Aorta (tissue), 5 donors: ENCODE measurements around the gene LMTK3. TPM values are rescaled to one million over a fixed set of nuclear protein-coding genes. Genes with fewer than 3 reads are reported as not detected.
"Not testable (repeated sequence)": the region's sequence is repeated elsewhere in the genome, so short reads cannot be mapped to it uniquely, and the experiment has no call there.

Source experiments
- ATAC-seq: fragments of 200-7000 bp; cut with Tn5 transposase; one replicate; pipeline ENCODE4 v1.9.1; 2022; ENCODE audit warnings: moderate library complexity; ENCODE audit not compliant: low FRiP score
- DNase-seq, 2 donors: peaks; one replicate each; pipeline ENCODE4 v3.0.0-alpha.2; 2020
- H3K27ac ChIP-seq, 2 donors: one replicate each; pipeline ENCODE4 v1.5.1; 2013; ENCODE audit warnings: low read length in 2 of 2, mild to moderate bottlenecking in 2 of 2, moderate library complexity in 2 of 2, control low read depth in 1 of 2, inconsistent platforms in 1 of 2, low read depth in 1 of 2
- H3K27me3 ChIP-seq, 2 donors: one replicate each; pipeline ENCODE4 v1.6.1; 2013; ENCODE audit warnings: control low read depth in 1 of 2, low read length in 1 of 2, mild to moderate bottlenecking in 1 of 2, moderate library complexity in 1 of 2; ENCODE audit not compliant: insufficient read depth in 2 of 2, control insufficient read depth in 1 of 2
- H3K36me3 ChIP-seq, 2 donors: one replicate each; pipeline ENCODE4 v1.6.1; 2013; ENCODE audit warnings: control low read depth in 1 of 2, low read length in 1 of 2, mild to moderate bottlenecking in 1 of 2; ENCODE audit not compliant: insufficient read depth in 2 of 2, control insufficient read depth in 1 of 2
- H3K4me1 ChIP-seq, 2 donors: one replicate each; pipeline ENCODE4 v1.6.1; 2013; ENCODE audit warnings: low read length in 2 of 2, control low read depth in 1 of 2, mild to moderate bottlenecking in 1 of 2, moderate library complexity in 1 of 2; ENCODE audit not compliant: insufficient read depth in 2 of 2, control insufficient read depth in 1 of 2
- H3K4me3 ChIP-seq, 2 donors: one replicate each; pipeline ENCODE4 v1.5.1; 2013; ENCODE audit warnings: low read length in 2 of 2, control low read depth in 1 of 2, mild to moderate bottlenecking in 1 of 2
- H3K9me3 ChIP-seq: one replicate; pipeline ENCODE4 v1.6.1; 2013; ENCODE audit warnings: mild to moderate bottlenecking, low read length; ENCODE audit not compliant: control insufficient read depth
- WGBS, 2 donors: extraction: QIAGEN DNeasy Blood & Tissue Kit; methylation state at CpG; one replicate each; pipeline ENCODE4 v1.1.7; 2013; 5-methylcytosine and 5-hydroxymethylcytosine counted together
- intact Hi-C, 2 donors: fragments of 100-400 bp; cut with DNase I; formaldehyde crosslinking; loops; one replicate each; pipeline versions ENCODE4 v1.14.2 to v1.15.0; 2022
- polyA plus RNA-seq, 2 donors: library from polyadenylated mRNA; stranded (reverse); fragments of 200-250 nt; gene quantifications; one replicate each; pipeline ENCODE4 v1.2.3, GENCODE V29; 2013
- total RNA-seq, 2 donors: library from RNA; stranded (reverse); fragmentation: NEBNext Ultra II Directional; extraction: Animal tissue kit (Norgen Biotek cat#: 25700); gene quantifications; one replicate each; pipeline ENCODE4 v1.2.1, GENCODE V29; 2021
- donor health status: healthy with polysubstance abuse.
- donor health status: Bipolar disorder and iron deficiency.
- donor health status: DM: no; HTN: no; CAD: no.
- donor health status: DM: no; HTN: no; CAD: no.
- donor health status: DM: yes; HTN: yes; CAD: no.

Gene LMTK3
- total and polyA plus RNA-seq, 4 donors = 0.51 to 4.2 (median 0.98) TPM

- Histone ChIP-seq H3K4me3 (no peak overlapping the region), H3K36me3 (no peaks in the 10 kb centered on the region), H3K4me1 (no peaks in the 10 kb centered on the region), H3K27ac (no peak overlapping the region), H3K9me3 (no peaks in the 10 kb centered on the region), H3K27me3 (no peaks in the 10 kb centered on the region)
- DNase-seq (no peak), ATAC-seq (no peak)
- intact Hi-C loops = no loop called here
- 92% methylated on average over 6 of the region's 6 CpGs for WGBS, 2 donors
Observed at GRCh38 chr19:48541813-48542212, 30.2 kb upstream of the LMTK3 start.

GRCh38 chr19:48540110-48540509 is 28.5 kb upstream of the LMTK3 start:
- Histone ChIP-seq H3K9me3 (no peaks in the 10 kb centered on the region), H3K27ac (no peak overlapping the region), H3K4me3 (no peak overlapping the region), H3K27me3 (no peaks in the 10 kb centered on the region), H3K36me3 (no peaks in the 10 kb centered on the region), H3K4me1 (no peaks in the 10 kb centered on the region)
- WGBS, 2 donors = 31 to 33% methylated on average over 7 of the region's 7 CpGs
- intact Hi-C loops = no loop called here
- DNase-seq (no peak), ATAC-seq (no peak)

GRCh38 chr19:48539503-48540096 is 28.0 kb upstream of the LMTK3 start:
- ATAC-seq (no peak), DNase-seq (no peak)
- Histone ChIP-seq H3K9me3 (no peaks in the 10 kb centered on the region), H3K4me1 (no peaks in the 10 kb centered on the region), H3K27me3 (no peaks in the 10 kb centered on the region), H3K36me3 (no peaks in the 10 kb centered on the region), H3K4me3 (no peak overlapping the region), H3K27ac (no peak overlapping the region)
- WGBS, 2 donors = 63 to 64% methylated on average over 17 of the region's 17 CpGs
- intact Hi-C loops = no loop called here

GRCh38 chr19:48538057-48538456 is 26.4 kb upstream of the LMTK3 start:
- H3K27ac ChIP-seq, ATAC-seq, DNase-seq, H3K9me3 ChIP-seq, H3K4me1 ChIP-seq, H3K4me3 ChIP-seq, H3K27me3 ChIP-seq, intact Hi-C loops, H3K36me3 ChIP-seq: not testable (repeated sequence)
- WGBS, 2 donors = 84% methylated on average over 8 of the region's 8 CpGs

- ATAC-seq (no peak), DNase-seq (no peak)
- H3K9me3 ChIP-seq = no peaks in the 10 kb centered on the region
- no peaks in the 10 kb centered on the region for H3K4me1 ChIP-seq
- WGBS, 2 donors = 85 to 89% methylated on average over 7 of the region's 7 CpGs
- intact Hi-C loops = no loop called here
- H3K27me3 ChIP-seq = no peaks in the 10 kb centered on the region
- H3K36me3 ChIP-seq = no peaks in the 10 kb centered on the region
- H3K27ac ChIP-seq = no peak overlapping the region
- H3K4me3 ChIP-seq = no peak overlapping the region
Observed at GRCh38 chr19:48537541-48537940, 25.9 kb upstream of the LMTK3 start.

- ATAC-seq (no peak), DNase-seq (no peak)
- Histone ChIP-seq H3K4me1 (no peaks in the 10 kb centered on the region), H3K36me3 (no peaks in the 10 kb centered on the region), H3K4me3 (no peak overlapping the region), H3K27me3 (no peaks in the 10 kb centered on the region), H3K9me3 (peaks cover 3% of the 10 kb centered on the region), H3K27ac (no peak overlapping the region)
- WGBS, 2 donors = 88 to 89% methylated on average over 10 of the region's 10 CpGs
- intact Hi-C loops = no loop called here
Observed at GRCh38 chr19:48533770-48534169, 22.1 kb upstream of the LMTK3 start.

GRCh38 chr19:48530770-48531169 is 19.1 kb upstream of the LMTK3 start:
- Histone ChIP-seq H3K9me3 (peaks cover 9% of the 10 kb centered on the region), H3K36me3 (no peaks in the 10 kb centered on the region), H3K27me3 (no peaks in the 10 kb centered on the region), H3K4me1 (no peaks in the 10 kb centered on the region), H3K4me3 (no peak overlapping the region), H3K27ac (no peak overlapping the region)
- intact Hi-C loops = no loop called here
- DNase-seq (no peak), ATAC-seq (no peak)
- WGBS, 2 donors = 68 to 71% methylated on average over 6 of the region's 6 CpGs

GRCh38 chr19:48530066-48530720 is 18.6 kb upstream of the LMTK3 start:
- H3K9me3 ChIP-seq = peaks cover 9% of the 10 kb centered on the region
- no peak overlapping the region for H3K4me3 ChIP-seq
- no peaks in the 10 kb centered on the region for H3K36me3 ChIP-seq
- intact Hi-C loops = no loop called here
- 42 to 46% methylated on average over 20 of the region's 20 CpGs for WGBS, 2 donors
- ATAC-seq = no peak
- no peaks in the 10 kb centered on the region for H3K4me1 ChIP-seq
- no peaks in the 10 kb centered on the region for H3K27me3 ChIP-seq
- no peak for DNase-seq
- H3K27ac ChIP-seq = no peak overlapping the region

- Histone ChIP-seq H3K27ac (no peak overlapping the region), H3K27me3 (no peaks in the 10 kb centered on the region), H3K9me3 (peaks cover 12% of the 10 kb centered on the region), H3K36me3 (no peaks in the 10 kb centered on the region), H3K4me3 (no peak overlapping the region), H3K4me1 (no peaks in the 10 kb centered on the region)
- WGBS, 2 donors = 92 to 95% methylated on average over 4 of the region's 4 CpGs
- intact Hi-C loops = no loop called here
- ATAC-seq (no peak), DNase-seq (no peak)
Observed at GRCh38 chr19:48529156-48529555, 17.5 kb upstream of the LMTK3 start.
